ENCODE results near the gene CHN1. TPM values are rescaled to one million over a fixed set of nuclear protein-coding genes. Genes with fewer than 3 reads are reported as not detected.

CHN1 gene
- total and polyA plus RNA-seq, 12 donors: 7.6 to 40.0 (median 21.8) TPM

GRCh38 chr2:174892546-174892945, 112.6 kb downstream of the CHN1 start:
- DNase-seq: no peak
- Histone ChIP-seq H3K4me3 (no peak overlapping the region), H3K27ac (no peak overlapping the region), H3K4me1 (replicated peaks in 1 of 2) (no peaks in the 10 kb centered on the region), H3K36me3 (replicated peaks in 1 of 2) (no peaks in the 10 kb centered on the region), H3K27me3 (no peaks in the 10 kb centered on the region), H3K9me3 (replicated peaks in 1 of 3) (peaks cover 0 to 5% (median 0%) of the 10 kb centered on the region in 3 donors)
- TF ChIP-seq CTCF (IDR thresholded peaks at IDR 0.05) (no peak), POLR2A (IDR thresholded peaks at IDR 0.05) (no peak)
- intact Hi-C loops (cut with DNase I): no loop called here
- 90 to 96% (median 94%) methylated on average over 2 of the region's 2 CpGs for WGBS, 4 donors

GRCh38 chr2:174888646-174889271, 116.4 kb downstream of the CHN1 start:
- no peak for TF ChIP-seq POLR2A (IDR thresholded peaks at IDR 0.05)
- TF ChIP-seq CTCF (IDR thresholded peaks at IDR 0.05): no peak
- Histone ChIP-seq H3K27me3 (no peaks in the 10 kb centered on the region), H3K36me3 (replicated peaks in 1 of 2) (no peaks in the 10 kb centered on the region), H3K27ac (no peak overlapping the region), H3K9me3 (replicated peaks in 1 of 3) (peaks cover 0 to 5% (median 0%) of the 10 kb centered on the region in 3 donors), H3K4me1 (replicated peaks in 1 of 2) (no peaks in the 10 kb centered on the region), H3K4me3 (no peak overlapping the region)
- WGBS, 4 donors: 76 to 86% (median 81%) methylated on average over 2 of the region's 2 CpGs
- intact Hi-C loops (cut with DNase I): no loop called here
- DNase-seq: no peak

GRCh38 chr2:174888146-174888545, 117.0 kb downstream of the CHN1 start:
- no peaks in the 10 kb centered on the region for H3K4me1 ChIP-seq (replicated peaks in 1 of 2)
- H3K27me3 ChIP-seq: no peaks in the 10 kb centered on the region
- H3K36me3 ChIP-seq (replicated peaks in 1 of 2): no peaks in the 10 kb centered on the region
- no peak for DNase-seq
- intact Hi-C loops (cut with DNase I): no loop called here
- no peak for TF ChIP-seq POLR2A (IDR thresholded peaks at IDR 0.05)
- no peak for TF ChIP-seq CTCF (IDR thresholded peaks at IDR 0.05)
- H3K4me3 ChIP-seq: no peak overlapping the region
- 78 to 84% (median 83%) methylated on average over 3 of the region's 3 CpGs for WGBS, 4 donors
- peaks cover 0 to 5% (median 0%) of the 10 kb centered on the region in 3 donors for H3K9me3 ChIP-seq (replicated peaks in 1 of 3)
- no peak overlapping the region for H3K27ac ChIP-seq

- no peak overlapping the region for H3K4me3 ChIP-seq
- H3K4me1 ChIP-seq (replicated peaks in 1 of 2): peaks cover 0 to 11% of the 10 kb centered on the region in 2 donors
- no peaks in the 10 kb centered on the region for H3K27me3 ChIP-seq
- DNase-seq: no peak
- no peak for TF ChIP-seq POLR2A (IDR thresholded peaks at IDR 0.05)
- no peak for TF ChIP-seq CTCF (IDR thresholded peaks at IDR 0.05)
- no peaks in the 10 kb centered on the region for H3K36me3 ChIP-seq (replicated peaks in 1 of 2)
- intact Hi-C loops (cut with DNase I): no loop called here
- H3K27ac ChIP-seq: no peak overlapping the region
- WGBS, 4 donors: 85 to 93% (median 91%) methylated on average over 3 of the region's 3 CpGs
- no peaks in the 10 kb centered on the region for H3K9me3 ChIP-seq (replicated peaks in 1 of 3)
Observed at GRCh38 chr2:174882416-174882815, 122.8 kb downstream of the CHN1 start.
